Measurements from ENCODE around the gene SAMD4A.

SAMD4A gene

DNA sequence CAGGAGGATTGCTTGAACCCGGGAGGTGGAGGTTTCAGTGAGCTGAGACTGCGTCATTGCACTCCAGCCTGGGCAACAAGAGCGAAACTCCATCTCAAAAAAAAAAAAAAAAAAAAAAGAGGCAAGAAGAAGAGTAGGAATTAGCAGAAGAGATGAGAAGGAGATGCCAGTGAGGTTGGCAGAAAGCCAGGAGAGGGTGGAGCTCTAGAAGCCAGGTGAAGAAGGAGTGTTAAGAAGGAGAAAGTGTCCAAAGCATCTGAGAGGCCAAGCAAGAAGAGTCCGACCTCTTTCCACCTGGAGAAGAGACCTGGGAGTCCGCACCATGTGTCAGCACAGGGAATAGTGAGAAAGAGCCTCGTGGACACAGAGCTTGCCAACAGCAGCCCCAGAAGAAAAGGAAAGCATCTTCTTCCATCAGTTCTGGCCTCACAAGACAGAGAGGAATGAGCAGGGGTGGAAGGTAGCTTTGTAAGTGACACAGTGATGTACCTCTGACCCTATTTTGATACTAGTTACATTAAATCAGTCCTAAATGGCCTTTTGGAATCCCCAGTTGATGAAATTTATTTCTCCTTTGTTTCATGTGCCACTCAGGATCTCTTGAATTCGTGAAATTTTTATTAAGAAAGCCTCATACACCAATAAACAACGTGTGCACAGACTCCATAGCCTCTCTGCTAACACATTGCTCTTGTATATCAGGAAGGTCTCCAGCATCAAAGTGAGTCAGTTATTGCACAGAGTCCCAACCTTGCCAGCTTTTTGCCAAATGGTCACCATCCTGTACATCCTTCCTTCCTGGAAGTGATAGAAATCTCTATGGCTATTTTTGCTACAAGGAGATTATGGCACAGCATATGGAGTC is 70.6 kb downstream of the SAMD4A start:
- DNase-seq: no peak

DNA sequence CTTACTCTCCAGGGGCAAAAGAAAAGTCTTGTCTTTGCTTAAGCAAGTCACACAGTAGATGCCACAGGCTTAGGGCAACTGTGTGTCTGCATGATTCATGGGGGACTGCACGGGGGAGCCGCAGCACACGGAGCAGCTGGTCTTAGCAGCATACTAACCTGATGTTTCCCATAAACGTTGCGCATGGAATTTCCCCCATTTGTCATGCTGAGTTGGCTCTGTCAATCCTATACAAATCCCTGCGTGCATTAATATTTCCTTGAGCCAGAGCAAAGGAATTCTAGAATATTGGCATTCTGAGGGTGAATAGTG is 71.2 kb downstream of the SAMD4A start:
- peak; percentile 89 for DNase-seq

DNA sequence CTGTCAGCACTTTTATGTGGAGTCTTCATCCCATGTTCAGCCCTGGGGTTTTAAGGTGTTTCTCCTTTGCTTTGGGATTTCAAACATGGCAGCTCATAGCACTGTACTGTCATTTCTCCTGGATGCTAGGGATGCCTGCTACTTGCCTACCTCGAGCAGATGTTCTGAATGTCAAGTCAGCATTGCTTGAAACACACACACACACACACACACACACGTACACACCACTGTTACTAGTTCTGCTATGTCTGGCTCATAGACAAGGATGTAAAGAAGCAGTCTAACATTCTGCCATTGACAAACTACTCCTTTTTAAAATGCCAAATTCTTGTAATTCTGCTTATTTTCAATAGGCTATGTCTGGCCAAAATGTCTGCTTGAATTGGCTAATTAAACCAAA is 72.7 kb downstream of the SAMD4A start:
- no peak for DNase-seq

DNA sequence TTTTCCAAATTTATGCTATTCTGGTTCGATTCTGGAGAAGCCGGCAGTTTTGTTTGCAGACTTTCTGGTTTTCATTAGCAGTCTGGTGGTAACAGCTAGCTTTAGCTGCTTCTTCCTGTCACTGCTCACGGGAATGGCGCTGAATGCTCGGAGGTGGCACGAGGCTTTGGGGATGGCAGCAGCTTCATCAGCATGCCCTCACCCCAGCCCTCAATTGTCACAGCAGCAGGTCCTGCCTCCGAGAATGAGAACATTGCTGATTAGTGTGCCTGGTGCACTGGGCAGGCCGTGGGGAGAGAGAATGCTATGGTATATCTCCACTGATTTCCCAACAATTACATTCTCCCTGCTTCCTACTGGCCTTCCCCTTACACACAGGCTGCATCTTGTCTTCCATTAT is 73.6 kb downstream of the SAMD4A start:
- no peak for DNase-seq

DNA sequence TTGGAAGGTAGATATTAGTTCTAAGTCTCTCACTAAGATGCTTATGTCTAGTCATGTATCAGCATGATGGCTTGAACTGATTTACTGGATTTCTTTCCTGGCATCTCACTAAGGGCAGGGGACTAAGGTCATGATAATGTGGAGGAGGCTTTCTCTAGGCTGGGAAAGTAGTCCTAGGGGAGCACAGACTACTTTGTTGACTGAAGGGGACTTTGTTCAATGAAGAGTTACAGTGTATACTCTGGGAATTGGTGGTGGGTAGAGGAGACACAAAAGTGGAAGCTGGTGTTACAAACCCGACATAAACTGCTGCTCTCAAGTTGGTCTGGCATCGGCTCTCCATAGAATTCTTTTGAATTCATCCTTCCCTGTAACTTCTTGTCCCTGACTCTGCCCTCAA is 75.2 kb downstream of the SAMD4A start:
- DNase-seq: no peak

DNA sequence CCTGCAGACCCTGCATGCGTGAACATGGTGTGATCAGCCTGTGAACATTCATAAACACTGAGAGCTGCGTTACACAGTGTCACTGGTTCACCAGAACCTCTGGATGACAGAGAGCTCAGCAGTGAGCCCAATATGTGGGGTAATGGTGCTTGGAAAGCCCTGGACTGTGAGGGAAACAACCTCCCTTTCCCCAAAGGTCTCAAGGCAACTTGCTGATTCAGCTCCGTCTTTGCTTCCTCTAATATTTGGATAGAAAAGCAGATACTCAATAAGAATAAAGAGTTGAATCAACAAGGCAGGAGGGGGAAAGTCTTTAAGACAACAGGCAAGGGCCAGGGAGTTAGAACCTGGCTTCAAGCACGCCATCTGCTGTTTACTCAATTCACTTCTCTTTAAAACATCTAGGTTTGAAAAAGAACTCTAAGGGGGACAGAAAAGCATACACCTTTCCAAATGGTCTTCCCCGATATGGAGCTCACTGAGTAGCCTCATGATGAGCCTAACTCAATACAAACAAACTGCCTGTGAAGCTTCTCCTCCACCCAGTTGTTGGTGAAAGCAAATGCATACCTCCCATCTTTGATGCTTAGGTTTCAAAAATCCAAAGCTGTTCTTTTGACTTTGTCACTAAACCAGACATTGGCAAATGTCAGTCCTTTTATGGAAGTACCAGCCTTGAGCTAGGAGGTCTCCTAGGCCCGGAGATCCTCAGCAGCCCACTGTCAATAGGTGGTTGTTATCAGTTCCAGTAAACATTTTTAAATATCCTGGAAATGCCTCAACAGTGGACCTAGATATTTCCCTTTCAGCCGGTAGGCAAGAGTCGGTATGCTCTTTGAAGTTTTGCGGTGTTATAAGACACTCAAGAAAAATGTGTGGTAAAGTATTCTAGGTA is 76.1 kb downstream of the SAMD4A start:
- DNase-seq: no peak

DNA sequence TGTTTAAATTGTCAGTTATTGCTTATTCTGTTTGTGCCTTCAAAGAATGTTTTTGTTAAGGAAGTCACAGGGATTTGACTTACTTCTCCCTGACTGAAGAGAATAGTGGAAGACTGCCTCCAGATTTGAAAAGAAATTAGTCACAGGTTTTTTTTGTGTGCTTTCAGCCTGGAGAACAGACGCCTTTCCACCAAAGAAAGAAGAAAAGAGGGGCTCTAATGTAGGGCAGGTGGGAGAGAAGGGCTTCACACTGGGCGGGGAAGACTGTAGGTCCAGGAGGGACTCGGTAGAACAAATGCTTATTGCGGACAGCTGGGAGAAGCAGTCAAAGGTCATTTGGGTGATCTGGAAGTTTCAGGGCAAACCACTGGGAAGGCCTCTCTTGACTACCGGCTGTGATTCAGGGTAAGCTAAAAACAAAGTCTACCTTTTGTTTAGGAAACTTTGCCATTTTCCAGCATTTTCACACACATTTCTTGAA is 76.8 kb downstream of the SAMD4A start:
- DNase-seq: peak; percentile 66

DNA sequence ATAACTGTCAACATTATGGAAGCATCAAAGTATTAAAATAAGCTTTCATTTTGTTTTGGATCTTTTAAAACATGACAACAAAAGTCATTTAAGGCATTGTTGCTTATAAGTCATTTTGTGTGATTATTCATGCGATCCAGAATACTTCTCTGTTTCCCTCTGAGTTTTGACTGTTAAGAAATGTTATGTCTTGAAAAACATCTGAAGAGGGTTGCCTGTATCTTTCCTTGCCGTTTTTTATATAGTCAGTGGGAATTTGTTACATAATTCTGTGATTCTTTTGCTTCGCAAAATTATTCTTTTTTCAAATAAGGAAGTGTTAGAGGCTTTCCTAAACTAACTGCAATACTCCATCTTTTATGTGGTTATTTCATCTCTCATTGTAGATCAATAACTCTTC is 78.7 kb downstream of the SAMD4A start:
- DNase-seq: no peak

DNA sequence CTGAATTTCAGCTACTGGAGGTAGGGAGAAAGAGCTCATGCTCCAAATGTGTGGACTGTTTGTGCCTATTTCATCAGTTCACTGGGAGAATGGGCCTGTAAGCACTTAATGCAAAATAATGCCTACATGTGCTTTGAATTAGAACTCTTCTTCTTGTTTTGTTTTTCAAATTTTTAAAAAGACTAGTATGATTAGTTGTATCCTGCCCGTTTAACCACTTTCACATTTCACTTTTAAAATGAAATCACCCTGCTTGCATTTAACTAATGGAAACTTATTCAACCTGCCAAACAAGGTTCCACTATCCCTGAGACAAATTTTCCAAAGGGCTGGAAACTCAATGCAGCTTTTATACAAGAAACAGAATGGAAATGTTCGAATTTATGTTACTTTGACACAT is 79.7 kb downstream of the SAMD4A start:
- DNase-seq: no peak

DNA sequence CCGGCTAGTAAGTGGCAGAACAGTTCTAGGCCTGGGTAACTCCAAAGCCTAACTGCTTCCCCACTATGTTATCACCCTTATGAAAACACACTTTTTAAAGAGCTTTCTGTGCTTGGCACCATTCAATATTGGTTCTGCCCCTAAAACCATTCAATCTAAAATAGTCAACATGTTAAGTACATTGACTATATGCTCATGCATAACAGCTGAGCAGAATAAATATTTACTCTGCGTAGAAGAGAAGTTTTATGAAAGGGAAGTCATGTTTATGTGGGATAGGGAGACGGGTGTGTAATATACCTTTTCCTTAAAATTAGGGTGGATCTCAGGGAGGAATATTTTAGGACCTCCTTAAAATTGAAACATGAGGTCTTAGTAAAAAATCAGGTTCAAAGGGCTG is 80.5 kb downstream of the SAMD4A start:
- no peak for DNase-seq

DNA sequence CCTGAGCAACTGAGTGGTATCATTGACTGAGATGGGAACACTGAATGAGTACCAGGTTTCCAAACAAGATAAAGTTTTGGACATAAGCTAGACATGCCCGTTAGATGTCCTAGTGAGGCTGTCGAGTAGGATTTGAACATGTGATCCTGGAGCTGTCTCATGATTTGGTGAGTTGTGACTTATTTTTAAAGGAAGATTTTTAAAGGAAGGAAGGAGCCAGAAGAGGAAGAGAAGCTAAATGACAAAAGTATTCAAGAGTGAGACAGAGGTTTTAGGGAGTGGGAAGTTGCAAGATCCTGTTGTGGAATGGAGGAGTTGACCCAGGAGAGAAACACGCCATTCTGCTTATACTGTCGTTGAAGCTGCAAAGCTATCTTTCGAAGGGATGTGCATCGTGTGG is 82.1 kb downstream of the SAMD4A start:
- no peak for DNase-seq

DNA sequence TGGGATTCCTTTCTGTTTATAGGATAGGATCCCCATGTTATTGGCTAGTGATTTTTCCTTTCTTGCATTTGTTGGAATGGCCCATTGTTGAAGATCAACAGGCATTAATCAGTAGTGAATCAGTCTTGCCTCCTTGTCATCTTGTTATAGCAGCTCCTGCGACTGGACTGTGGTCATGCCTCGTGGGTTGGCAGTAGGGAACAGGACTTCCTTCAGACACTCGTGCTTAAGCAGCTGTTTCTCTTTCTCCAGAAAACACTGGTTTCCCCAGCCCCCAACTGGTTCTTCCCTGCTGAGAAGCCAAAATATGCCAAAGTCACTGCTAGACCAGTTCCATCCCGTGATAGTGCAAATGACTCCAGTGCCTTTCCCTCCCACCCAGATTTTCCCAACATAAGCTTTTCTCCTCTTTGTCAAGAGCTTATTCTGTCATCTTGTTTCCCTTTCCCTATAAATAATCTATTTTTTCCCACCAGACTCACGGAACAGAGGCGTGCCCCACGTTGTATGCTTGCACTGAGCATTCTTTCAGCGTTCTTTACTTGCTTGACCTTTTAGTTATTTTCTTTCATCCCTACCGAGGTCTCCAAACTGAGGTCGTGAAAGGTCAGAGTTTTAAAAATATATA is 83.5 kb downstream of the SAMD4A start:
- peak; percentile 88 for DNase-seq

DNA sequence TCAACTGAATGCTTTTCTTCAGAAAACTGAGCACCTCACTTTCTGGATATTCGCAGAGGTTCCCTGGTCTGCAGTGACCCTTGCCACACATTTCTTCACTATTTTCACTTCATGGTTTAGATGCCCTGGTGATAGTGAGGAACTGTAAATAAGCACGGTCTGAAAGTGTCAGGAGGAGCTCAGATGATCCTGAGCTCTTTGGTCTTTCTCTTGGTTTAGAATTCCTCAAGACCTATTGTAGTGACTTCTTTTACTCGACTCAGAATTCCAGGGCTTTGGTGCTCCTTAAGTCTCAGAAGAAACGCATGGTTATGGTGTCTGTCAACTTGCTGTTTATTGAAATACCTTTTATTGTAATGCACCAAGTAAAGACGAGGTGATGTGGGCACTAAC is 84.0 kb downstream of the SAMD4A start:
- DNase-seq: no peak

DNA sequence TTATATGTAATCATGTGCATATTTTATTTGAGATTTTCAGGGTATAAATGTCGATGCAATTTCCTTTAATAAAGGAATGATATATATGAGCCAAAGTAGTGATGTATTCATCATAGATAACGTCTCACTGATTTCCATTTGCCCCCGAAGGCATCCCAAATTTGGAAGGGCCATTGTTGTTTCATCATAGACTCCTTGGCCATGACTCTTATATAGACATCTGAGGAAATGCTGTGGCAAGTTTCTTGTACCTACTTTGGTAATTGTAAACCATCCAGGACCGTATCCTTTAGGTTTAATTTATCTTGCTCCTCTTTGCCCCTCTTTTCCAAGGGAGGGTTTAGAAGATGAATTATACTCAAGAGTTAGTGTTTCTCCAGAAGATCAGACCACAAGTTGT is 84.7 kb downstream of the SAMD4A start:
- no peak for DNase-seq

DNA sequence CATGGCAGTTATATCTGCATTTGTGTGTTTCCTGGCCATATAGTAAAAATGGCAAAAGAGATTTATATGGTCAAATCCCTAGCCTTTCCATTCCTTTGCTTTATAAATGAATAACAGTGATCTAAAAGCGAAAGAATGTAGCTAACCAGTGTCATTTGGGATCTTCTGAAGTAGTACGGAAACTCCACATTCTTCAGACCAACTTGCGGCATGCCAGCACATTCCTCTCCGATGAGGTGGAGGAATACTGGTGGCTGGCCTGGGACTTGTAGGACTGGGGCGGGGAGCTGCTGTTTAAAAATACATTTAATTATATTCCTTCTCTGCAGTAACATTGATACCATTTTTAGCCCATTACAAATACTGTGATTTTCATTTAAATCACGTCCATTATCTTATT is 85.3 kb downstream of the SAMD4A start:
- DNase-seq: peak; percentile 100

DNA sequence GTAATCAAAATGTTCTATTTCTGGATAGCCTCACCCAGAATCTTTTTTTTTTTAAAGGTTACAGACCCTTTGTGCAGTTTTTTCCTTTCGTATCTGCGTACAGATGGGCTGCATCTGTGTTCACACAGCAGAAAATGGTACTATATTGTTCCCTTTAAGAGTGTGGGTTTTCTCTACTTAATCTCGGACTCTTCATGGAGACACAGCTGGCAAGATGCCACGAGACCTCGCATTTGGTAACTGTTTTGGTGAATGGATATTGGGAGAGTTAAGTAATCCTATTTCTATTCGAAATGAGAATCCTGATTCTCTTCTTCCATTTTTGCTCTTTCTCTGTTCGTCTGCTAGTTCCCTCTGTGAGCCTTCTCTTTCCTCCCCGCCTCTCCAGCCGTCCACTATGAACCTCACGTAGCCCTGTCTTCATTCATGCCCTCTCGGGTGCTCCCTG is 85.7 kb downstream of the SAMD4A start:
- DNase-seq: peak; percentile 58

DNA sequence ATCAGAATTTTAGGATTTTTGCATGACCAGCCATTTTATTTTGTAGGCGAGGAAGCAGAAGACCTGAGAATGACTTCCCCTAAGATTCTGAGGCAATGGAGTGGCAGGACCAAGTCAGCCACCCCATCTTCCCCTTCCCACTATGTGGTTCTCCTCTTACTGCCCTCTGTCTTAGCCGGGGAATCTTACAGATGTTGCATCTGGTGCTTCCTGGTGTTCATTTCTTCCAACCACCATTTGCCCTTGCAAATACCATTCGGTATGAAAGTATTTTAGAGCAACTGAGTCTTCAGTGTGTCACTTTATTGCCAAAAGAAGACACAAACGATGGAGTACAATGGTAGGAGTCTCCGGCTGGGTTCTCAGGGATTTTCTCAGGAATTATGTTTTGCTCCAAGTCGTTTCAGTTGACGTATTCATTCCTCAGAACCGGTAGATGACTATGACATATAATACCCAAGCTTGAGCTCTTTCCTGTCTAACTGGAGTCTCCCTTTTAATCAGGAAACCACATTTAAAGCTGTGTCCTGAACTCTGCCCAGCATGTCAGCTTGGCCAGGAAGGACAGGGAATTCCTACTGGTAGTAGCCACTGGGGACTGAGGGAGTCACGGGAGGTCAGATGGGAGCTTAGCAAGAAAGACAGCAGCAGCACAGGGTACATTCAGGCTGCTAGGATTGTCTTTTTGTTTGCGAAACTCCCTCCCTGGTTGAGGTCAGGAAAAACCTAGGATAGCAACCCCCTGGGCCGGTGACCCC is 87.0 kb downstream of the SAMD4A start:
- DNase-seq: peak; percentile 78

DNA sequence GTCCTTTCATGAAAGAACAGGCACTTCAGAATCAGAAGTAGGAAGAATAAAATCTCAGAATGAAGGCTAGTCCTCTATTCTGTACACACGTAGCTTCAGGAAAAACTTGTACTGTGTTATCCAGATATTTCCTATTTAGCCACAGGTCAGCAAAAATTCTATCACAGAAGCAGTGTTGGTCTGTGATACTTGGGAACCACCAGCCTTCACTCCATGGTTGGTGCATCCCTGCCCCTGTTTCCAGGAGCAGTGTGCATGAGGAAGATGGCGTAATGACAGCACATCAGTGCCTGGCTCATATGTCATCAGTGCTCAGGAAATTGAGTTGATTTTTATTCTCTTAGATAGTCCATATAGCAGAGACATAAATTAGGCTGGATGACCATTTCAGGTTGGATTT is 87.7 kb downstream of the SAMD4A start:
- DNase-seq: no peak

DNA sequence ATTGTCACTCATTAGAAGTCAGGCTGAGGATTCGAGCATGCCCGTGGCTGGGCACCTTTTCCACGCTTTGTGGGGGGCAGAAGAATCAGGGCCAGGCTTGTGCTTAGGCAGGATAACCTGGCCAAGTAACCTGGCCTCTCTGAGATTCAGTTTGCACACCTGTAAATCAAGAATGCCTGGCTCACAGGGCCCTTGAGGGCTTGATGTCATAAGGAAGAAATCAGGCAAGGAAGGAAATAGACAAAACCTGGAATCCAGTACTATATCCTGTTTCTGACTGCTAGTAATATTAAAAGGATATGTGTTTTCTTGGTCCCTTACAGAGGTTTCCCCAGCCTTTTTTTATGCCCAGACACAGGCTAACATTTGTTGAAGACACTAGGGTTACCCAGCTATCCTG is 91.9 kb downstream of the SAMD4A start:
- no peak for DNase-seq

DNA sequence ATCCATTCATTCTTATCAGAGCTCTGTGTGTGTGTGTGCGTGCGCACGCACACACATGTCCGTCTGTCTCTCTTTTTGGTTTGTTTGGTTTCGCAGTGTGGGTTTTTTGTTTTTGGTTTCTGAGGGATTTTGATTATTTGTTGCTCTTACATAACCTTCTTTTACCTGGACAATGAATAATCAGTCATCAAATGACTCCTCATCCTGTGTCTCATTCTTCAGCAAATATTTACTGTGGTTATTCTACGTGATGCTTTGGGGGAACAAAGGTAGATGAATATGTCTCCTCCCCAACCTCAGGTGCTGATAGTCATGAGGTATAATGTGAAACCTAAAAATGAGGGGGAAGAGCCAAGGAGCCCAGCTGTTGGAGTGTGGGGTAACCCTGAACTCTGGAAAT is 92.4 kb downstream of the SAMD4A start:
- no peak for DNase-seq

DNA sequence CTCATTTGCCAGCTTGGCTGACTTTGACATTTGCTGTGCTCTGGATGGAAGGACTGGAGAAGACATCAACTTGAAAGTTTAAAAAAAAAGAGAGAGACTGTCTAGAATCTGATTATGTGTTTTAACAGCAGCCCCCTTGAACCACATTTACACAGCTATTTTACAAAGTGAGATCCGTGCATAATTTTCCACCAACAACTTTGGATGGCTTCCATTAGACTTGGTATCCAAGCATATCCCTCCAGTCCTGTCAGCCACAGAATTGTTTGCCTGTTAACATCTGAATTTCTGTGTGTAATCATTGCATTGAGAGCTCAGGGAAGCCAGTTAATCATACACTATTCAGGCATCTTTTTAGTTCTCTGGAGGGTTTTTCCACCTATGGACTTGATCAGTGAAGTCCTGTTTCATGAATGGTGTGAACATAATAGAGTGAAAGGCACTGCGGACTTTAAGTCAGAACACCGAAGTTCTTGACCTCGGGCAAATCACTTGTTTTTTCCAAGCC is 93.7 kb downstream of the SAMD4A start:
- no peak for DNase-seq

DNA sequence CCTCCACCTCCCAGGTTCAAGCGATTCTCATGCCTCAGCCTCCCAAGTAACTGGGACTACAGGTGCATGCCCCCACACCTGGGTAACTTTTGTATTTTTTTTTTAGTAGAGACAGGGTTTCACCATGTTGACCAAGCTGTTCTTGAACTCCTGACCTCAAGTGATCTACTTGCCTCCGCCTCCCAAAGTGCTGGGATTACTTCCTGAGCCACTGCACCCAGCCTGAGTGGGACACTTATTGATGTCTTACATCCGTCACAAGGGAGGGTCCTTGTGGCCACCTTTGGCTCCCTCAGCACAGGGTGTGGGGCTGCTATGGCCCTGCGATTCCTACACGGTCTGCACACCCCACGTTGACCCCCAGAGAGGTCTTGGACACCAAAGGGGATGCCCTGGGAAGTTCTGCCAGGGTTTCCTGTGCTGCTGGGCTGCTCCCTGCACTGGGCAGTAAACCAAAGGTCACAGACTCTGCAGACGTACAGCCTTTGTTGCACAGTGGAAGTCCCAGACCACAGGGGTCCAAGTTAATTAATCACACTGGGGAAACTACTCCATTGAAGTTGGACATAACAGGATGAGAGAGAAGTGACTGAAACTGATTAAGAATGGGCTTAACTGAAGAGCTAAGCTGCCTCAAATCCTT is 95.7 kb downstream of the SAMD4A start:
- DNase-seq: no peak
